Measurements from ENCODE around the gene C14orf39. TPM values are rescaled to one million over a fixed set of nuclear protein-coding genes. Genes with fewer than 3 reads are reported as not detected.

The C14orf39 gene
- total and polyA plus RNA-seq, 2 experiments from 2014 or later: 0.37 TPM; not detected in 1

DNA sequence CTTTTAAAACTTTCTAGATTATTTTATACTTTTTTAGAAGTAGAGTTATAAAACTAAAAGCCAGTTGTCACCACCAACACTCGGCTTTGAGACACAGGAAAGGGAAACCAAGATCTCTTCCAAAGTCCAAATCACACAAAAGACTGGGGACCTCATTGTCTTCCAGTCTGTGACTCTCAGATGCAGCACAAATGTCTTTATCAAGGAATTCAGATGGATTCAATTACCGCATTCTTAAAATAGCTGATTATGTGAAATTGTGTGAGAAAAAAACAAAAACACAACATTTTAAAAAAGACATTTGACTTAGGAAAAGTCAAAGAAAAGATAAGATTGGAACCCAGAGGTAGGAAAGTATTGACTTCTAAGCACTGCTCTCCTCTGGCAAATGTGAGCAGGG is 19.6 kb upstream of the C14orf39 start:
- WGBS (ENCODE audit: low lambda C conversion rate, missing lambda C conversion rate): 32% methylated on average over 2 of the region's 2 CpGs
- H3K36me3 ChIP-seq (replicated peaks; ENCODE audit: insufficient read depth, low read depth): no peaks in the 10 kb centered on the region
- H3K4me1 ChIP-seq (ENCODE audit: insufficient read depth): no peaks in the 10 kb centered on the region
- no peak overlapping the region for H3K27ac ChIP-seq
- no peaks in the 10 kb centered on the region for H3K79me2 ChIP-seq
- no peaks in the 10 kb centered on the region for H3K9me2 ChIP-seq (replicated peaks; ENCODE audit: insufficient read depth)
- H3K9me3 ChIP-seq (ENCODE audit: low read depth): no peaks in the 10 kb centered on the region
- no peak overlapping the region for H3K4me2 ChIP-seq
- no peak for DNase-seq (ENCODE audit: low spot score)
- H3K4me3 ChIP-seq: no peak overlapping the region
- H2AFZ ChIP-seq: no peak overlapping the region
- H4K20me1 ChIP-seq (ENCODE audit: insufficient read depth, poor library complexity, severe bottlenecking): peaks cover 4% of the 10 kb centered on the region
- H3K27me3 ChIP-seq: peaks cover 93% of the 10 kb centered on the region
- TF ChIP-seq, protein P1, sequence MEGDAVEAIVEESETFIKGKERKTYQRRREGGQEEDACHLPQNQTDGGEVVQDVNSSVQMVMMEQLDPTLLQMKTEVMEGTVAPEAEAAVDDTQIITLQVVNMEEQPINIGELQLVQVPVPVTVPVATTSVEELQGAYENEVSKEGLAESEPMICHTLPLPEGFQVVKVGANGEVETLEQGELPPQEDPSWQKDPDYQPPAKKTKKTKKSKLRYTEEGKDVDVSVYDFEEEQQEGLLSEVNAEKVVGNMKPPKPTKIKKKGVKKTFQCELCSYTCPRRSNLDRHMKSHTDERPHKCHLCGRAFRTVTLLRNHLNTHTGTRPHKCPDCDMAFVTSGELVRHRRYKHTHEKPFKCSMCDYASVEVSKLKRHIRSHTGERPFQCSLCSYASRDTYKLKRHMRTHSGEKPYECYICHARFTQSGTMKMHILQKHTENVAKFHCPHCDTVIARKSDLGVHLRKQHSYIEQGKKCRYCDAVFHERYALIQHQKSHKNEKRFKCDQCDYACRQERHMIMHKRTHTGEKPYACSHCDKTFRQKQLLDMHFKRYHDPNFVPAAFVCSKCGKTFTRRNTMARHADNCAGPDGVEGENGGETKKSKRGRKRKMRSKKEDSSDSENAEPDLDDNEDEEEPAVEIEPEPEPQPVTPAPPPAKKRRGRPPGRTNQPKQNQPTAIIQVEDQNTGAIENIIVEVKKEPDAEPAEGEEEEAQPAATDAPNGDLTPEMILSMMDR (IDR thresholded peaks at IDR 0.05; ENCODE audit: poor library complexity): no peak
- TF ChIP-seq EZH2 (IDR thresholded peaks at IDR 0.05; ENCODE audit: borderline replicate concordance): no peak
- TF ChIP-seq EZH2phosphoT487 (IDR thresholded peaks at IDR 0.05; ENCODE audit: low read depth, severe bottlenecking, unreplicated experiment): no peak

DNA sequence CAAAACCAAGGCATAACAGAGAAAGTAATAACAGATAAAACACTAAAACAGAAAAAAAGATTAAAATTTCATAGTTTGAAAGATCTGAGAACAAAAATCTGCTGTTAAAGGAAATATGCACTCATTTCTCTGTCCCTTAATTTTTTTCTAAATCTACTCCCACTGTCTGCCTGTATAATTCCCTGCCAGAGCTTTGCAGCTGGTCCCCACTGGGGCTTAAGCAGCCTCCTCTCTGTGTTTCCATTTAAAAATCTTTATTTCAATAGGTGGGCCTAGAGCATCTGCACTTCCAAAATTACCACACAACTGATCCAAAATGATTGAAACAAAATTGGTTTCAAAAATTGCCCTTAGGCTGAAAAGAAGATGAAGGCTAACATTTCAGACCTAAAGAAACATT is 16.7 kb upstream of the C14orf39 start:
- Histone ChIP-seq H3K79me2 (no peaks in the 10 kb centered on the region), H3K9me2 (replicated peaks; ENCODE audit: insufficient read depth) (no peaks in the 10 kb centered on the region), H3K36me3 (replicated peaks; ENCODE audit: insufficient read depth, low read depth) (no peaks in the 10 kb centered on the region), H2AFZ (no peak overlapping the region), H3K4me2 (no peak overlapping the region), H3K4me3 (no peak overlapping the region), H3K9me3 (ENCODE audit: low read depth) (no peaks in the 10 kb centered on the region), H3K27ac (no peak overlapping the region), H4K20me1 (ENCODE audit: insufficient read depth, poor library complexity, severe bottlenecking) (no peaks in the 10 kb centered on the region), H3K4me1 (ENCODE audit: insufficient read depth) (no peaks in the 10 kb centered on the region), H3K27me3 (peaks cover 80% of the 10 kb centered on the region)
- TF ChIP-seq EZH2 (IDR thresholded peaks at IDR 0.05; ENCODE audit: borderline replicate concordance): no peak
- TF ChIP-seq EZH2phosphoT487 (IDR thresholded peaks at IDR 0.05; ENCODE audit: low read depth, severe bottlenecking, unreplicated experiment): no peak
- TF ChIP-seq, protein P1 (IDR thresholded peaks at IDR 0.05; ENCODE audit: poor library complexity): no peak
- DNase-seq (ENCODE audit: low spot score): no peak

- no peak for DNase-seq (ENCODE audit: low spot score)
- Histone ChIP-seq H3K79me2 (no peaks in the 10 kb centered on the region), H2AFZ (no peak overlapping the region), H3K9me2 (replicated peaks; ENCODE audit: insufficient read depth) (no peaks in the 10 kb centered on the region), H3K4me3 (no peak overlapping the region), H3K4me2 (no peak overlapping the region), H3K27me3 (peaks cover 32% of the 10 kb centered on the region), H3K4me1 (ENCODE audit: insufficient read depth) (no peaks in the 10 kb centered on the region), H3K9me3 (ENCODE audit: low read depth) (no peaks in the 10 kb centered on the region), H3K27ac (no peak overlapping the region), H3K36me3 (replicated peaks; ENCODE audit: insufficient read depth, low read depth) (no peaks in the 10 kb centered on the region), H4K20me1 (ENCODE audit: insufficient read depth, poor library complexity, severe bottlenecking) (no peaks in the 10 kb centered on the region)
- 57% methylated on average over 1 of the region's 1 CpG for WGBS (ENCODE audit: low lambda C conversion rate, missing lambda C conversion rate)
- TF ChIP-seq, protein P1 (IDR thresholded peaks at IDR 0.05; ENCODE audit: poor library complexity): no peak
- TF ChIP-seq EZH2phosphoT487 (IDR thresholded peaks at IDR 0.05; ENCODE audit: low read depth, severe bottlenecking, unreplicated experiment) (no peak), EZH2 (IDR thresholded peaks at IDR 0.05; ENCODE audit: borderline replicate concordance) (no peak)
These were observed 10.1 kb upstream of the C14orf39 start for GRCh38 chr14:60495946-60496345.

- Histone ChIP-seq H3K79me2 (no peaks in the 10 kb centered on the region), H3K27me3 (peaks cover 59% of the 10 kb centered on the region), H3K27ac (no peak overlapping the region), H3K4me2 (no peak overlapping the region), H3K4me1 (ENCODE audit: insufficient read depth) (no peaks in the 10 kb centered on the region), H3K4me3 (no peak overlapping the region), H3K9me3 (ENCODE audit: low read depth) (no peaks in the 10 kb centered on the region), H2AFZ (no peak overlapping the region), H3K36me3 (replicated peaks; ENCODE audit: insufficient read depth, low read depth) (no peaks in the 10 kb centered on the region), H3K9me2 (replicated peaks; ENCODE audit: insufficient read depth) (no peaks in the 10 kb centered on the region), H4K20me1 (ENCODE audit: insufficient read depth, poor library complexity, severe bottlenecking) (no peaks in the 10 kb centered on the region)
- no peak for DNase-seq (ENCODE audit: low spot score)
- TF ChIP-seq EZH2phosphoT487 (IDR thresholded peaks at IDR 0.05; ENCODE audit: low read depth, severe bottlenecking, unreplicated experiment) (no peak), EZH2 (IDR thresholded peaks at IDR 0.05; ENCODE audit: borderline replicate concordance) (no peak)
- TF ChIP-seq, protein P1 (IDR thresholded peaks at IDR 0.05; ENCODE audit: poor library complexity): no peak
- 89% methylated on average over 3 of the region's 3 CpGs for WGBS (ENCODE audit: low lambda C conversion rate, missing lambda C conversion rate)
These were observed 4.4 kb upstream of the C14orf39 start for GRCh38 chr14:60490270-60490669.
